Measurements from ENCODE around the gene UCN2.
"Not testable (repeated sequence)": the region's sequence is repeated elsewhere in the genome, so short reads cannot be mapped to it uniquely, and the experiment has no call there.

UCN2 gene

DNA sequence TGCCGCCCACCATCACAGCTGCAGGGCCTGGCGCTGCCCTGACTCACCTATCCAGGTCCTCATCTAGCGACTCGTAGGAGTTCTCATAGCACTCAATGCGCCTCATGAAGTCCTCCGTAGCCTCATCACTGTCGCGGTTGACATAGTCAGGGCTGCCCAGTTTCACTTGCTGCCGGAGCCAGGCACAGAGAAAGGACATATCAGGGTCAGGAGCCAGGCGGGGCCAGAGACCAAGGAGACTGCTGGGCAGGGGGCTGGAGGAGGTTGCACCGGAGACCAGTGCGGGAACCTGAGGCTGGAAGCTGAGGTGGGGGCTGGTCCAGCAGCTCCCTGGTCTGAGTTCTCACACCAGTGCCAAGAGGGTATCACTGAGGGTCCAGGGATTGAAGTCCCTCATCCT, 25.1 kb downstream of the UCN2 start:
- DNase-seq (ENCODE audit: low spot score): no peak

DNA sequence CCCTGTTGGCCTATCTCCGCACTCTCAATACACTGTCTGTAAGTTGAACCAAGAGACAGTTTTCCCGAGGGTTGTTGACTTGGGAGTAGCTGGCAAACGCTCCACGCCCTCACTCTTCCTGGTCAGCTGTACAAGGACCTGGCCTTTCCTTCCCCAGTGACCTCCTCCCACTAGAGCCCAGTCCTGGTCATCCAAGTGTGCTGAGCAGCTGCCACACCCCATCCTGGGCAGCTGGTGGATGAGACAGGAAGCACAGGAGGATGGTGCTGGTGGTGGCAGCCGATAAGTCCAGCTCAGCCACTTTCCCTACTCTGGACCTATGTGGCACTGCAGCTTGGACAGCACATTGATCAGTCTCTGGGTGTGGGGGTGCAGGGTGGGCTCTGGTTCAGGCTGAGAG, 26.8 kb downstream of the UCN2 start:
- DNase-seq (ENCODE audit: low spot score): no peak

DNA sequence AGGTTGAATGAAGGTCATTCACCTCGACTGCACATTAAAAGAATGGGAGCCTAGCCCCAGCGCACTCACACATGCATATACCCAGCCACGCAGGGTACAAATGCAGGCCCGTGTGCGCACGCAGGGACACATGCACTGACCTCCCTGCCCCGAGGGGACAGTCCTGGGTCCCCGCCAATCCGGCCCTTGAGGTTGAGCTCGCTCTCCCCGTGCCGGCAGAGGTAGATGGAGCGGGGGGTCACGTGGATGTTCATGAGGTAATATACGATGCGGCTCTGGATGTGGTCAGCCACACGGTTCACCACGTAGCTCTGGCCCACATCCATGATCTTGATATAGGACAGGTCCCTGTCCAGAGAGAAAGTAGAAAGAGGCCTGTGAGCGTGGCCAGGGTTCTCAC, 27.5 kb downstream of the UCN2 start:
- no peak for DNase-seq (ENCODE audit: low spot score)

DNA sequence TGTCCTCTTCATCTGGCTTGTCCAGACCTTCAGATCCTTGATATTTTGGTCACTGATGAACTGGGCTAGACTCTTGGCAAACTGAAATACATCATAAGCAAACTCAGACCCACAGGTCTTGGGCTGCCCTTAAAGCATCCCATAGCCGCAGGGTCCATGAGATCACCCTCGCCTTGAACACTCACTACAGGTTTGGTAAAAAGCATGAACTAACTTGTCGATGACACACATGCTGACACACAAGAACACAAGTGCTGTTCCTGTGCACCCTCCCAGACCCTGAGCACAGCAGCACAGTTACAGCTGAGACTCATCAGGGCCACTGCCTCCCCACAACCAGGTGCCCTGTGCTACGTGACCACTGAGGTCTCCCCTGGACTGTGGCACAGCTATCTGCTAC, 28.0 kb downstream of the UCN2 start:
- DNase-seq (ENCODE audit: low spot score): no peak

DNA sequence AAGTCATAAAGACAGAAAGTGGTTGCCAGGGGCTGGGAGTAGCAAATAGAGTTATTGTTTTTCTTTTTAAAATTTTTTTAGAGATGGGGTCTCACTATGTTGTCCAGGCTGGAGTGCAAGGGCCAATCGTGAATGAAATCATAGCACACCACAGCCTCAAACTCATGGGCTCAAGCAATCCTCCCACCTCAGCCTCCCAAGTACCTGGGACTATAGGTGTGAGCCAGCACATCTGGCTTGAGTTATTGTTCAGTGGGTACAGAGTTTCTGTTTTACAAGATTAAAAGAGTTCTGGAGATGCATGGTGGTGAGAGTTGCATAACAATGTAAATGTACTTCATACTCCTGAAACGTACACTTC, 30.6 kb downstream of the UCN2 start:
- DNase-seq (ENCODE audit: low spot score): no peak

DNA sequence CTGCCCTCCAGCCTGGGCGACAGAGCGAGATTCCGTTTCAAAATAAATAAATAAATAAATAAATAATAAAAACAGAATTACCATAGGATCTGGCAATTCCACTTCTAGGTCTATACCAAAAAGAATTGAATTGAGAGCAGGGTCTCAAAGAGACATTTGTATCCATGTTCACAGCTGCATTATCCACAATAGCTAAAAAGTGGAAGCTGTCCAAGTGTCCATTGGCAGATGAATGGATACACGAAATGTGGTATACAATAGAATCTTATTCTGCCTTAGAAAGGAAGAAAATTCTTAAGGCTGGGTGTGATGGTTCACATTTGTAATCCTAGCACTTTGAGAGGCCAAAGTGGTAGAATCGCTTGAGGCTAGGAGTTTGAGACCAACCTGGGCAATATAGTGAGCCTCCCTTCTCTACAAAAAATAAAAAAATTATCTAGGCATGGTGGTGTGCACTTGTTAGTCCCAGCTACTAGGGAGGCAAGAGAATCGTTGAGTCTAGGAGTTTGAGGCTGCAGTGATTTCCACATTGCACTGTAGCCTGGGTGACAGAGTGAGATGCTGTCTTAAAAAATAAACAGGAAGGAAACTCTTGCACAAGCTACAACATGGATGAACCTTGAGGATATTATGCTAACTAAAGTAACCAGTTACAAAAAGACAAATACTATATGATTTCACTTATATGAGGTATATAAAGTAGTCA, 31.2 kb downstream of the UCN2 start:
- DNase-seq (ENCODE audit: low spot score): no peak

DNA sequence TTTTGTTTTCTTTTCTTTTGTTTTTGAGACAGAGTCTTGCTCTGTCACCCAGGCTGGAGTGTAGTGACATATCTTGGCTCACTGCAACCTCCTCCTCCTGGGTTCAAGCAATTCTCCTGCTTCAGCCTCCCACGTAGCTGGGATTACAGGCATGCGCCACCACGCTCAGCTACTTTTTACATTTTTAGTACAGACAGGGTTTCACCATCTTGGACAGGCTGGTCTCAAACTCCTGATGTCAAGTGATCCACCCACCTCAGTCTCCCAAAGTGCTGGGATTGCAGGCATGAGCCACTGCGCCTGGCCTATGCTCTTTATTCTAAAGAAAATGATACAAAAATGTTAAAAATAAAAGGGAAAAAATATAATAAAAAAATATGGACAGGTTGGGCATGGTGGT, 32.9 kb downstream of the UCN2 start:
- not testable (repeated sequence) for DNase-seq (ENCODE audit: low spot score)

DNA sequence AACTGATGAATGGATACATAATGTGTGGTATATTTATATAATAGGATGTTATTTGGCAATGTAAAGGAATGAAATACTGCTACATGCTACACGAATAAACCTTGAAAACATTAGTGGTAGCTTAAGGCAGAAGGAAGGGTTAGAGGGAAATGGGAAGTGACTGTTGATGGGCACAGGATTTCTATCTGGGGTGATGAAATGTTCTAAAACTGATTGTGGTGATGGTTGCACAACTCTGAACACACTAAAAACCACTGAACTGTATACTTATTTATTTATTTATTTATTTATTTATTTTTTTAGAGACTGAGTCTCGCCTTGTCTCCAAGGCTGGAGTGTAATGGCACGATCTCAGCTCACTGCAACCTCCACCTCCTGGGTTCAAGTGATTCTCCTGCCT, 34.8 kb downstream of the UCN2 start:
- no peak for DNase-seq (ENCODE audit: low spot score)

DNA sequence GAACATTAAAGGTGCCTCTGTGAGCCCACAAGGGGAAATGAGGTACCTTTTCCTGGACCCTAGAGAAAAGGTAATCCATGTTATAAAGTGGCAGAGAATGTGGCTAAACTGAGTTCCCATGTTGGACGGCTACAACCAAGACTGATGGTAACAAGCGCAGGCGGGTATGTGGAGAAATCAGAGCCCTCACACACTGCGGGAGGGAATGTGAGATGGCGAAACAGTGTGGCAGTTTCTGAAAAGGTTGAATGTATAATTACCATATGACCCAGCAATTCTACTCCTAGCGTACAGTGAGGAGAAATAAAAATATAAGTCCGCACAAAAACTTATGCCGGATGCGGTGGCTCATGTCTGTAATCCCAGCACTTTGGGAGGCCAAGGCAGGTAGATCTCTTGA, 35.5 kb downstream of the UCN2 start:
- DNase-seq (ENCODE audit: low spot score): no peak

DNA sequence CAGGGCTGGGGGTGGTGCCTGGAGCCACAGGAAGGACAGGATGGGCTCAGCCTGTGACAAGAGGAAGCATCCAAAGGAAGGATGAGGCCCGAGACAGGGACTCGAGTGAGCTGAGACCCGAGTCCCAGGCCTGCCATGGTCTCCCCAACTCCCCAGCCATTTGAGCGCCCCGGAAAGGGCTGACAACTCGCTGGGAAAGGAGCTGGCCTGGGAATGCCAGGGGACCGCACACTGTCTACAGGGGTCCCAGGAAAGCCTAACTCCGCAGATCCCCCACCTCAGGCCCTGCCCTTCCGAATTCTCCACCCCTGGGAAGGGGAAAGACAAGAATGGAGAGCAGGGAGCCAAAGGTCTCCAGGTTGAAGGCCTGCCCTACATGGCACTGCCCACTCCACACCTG, 38.6 kb downstream of the UCN2 start:
- DNase-seq (ENCODE audit: low spot score): no peak

DNA sequence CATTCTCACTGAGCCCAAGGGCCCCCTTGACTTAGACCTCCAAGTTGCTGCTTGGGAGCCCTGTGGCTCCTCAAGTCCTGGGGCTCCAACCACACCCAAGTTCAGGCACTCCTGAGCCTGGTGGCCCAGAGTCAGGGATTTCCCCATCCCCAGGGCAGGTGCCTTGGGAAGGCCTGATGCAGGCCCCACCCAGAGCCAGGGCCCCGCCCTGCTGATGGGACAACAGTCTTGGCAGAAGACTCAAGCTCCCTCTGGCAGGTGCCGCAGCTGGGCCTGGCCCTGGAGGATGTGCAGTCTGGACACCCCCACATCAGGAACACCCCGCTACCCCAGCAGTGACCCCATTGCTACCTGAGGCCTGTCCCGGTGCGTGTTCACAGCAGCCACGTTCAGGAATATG, 41.9 kb downstream of the UCN2 start:
- no peak for DNase-seq (ENCODE audit: low spot score)

DNA sequence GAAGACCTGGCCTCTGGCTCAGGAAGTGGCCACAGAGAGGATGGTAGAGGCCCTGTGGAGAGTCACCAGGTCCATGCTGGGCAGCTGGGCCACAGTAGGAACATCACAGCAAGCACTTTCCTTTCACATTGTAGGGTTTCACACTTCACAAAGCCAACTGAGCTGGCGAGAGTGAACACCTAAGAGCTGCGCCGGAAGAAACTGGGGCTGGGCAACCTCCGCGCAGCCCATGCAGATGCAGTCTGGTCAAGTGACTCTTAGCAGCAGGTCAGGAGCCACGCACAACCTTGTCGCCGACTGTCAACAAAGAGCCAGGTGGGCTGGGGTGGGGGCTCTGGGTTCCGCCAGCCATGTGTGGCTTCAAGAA, 44.3 kb downstream of the UCN2 start:
- no peak for DNase-seq (ENCODE audit: low spot score)

DNA sequence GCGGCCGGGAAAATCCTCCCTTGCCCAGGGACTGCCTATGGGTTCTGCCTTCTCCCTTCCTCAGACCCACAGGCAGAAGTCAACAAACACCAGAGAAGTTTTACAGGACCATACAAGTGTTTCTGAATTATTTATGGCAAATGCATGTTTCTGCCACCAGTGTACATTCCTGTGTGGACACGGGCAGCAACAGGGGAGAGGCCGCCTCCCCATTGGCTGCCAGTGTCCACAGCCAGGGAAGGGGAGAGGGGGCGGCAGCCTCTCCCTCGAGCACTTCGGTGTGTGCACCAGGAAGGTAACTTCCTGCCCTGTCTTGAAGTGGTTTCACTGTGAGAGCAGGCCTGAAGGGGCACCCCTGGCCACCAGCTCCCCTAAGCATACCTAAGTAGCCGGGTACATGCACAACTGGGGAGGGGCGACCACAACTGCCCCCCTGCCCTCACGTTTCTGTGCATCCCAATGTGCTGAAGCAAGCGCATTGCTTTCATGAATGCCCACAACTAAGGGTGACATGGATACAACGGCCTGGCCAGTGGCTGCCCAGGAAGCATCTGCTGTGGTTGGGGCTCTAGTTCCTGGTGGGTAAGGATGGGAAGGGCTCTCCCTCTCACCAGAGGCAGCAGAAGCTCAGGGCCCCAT, 44.8 kb downstream of the UCN2 start:
- no peak for DNase-seq (ENCODE audit: low spot score)

DNA sequence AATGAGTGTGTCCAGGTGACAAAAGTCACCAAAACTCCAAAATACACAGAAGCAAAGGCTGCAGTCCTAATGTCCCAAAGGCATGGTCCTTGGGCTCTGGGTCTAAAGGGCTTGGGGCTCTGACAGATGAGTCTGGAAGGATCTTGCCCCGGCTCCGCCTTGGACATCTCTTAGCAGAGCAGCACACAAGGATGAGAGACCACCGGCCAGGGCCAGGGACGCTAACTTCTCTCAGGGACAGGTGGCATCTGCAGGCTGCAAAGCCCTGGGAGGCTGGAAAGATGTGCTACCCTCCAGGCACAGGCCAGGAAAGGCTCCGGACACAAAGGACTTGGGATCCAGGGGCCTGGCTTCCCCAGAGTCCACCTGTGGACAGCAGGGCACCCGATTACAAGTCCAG, 45.5 kb downstream of the UCN2 start:
- no peak for DNase-seq (ENCODE audit: low spot score)

DNA sequence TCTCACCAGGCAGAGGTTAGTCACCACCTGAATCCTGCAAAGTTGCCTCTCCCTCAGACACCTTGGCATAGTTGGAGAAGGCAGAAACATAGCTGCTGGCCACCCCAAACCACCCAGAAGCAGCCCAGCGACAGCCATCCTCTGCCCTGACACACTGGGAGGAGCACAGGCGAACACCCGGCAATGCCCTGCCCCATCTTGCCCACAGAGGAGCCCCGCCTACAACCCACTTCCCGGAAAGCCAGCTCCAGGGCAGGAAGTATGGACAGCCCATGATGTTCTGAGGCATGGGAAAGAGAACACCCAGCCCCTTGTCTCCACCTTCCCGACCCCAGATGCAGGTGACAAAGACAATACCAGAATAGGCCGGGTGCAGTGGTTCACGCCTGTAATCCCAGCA, 47.0 kb downstream of the UCN2 start:
- DNase-seq (ENCODE audit: low spot score): no peak

DNA sequence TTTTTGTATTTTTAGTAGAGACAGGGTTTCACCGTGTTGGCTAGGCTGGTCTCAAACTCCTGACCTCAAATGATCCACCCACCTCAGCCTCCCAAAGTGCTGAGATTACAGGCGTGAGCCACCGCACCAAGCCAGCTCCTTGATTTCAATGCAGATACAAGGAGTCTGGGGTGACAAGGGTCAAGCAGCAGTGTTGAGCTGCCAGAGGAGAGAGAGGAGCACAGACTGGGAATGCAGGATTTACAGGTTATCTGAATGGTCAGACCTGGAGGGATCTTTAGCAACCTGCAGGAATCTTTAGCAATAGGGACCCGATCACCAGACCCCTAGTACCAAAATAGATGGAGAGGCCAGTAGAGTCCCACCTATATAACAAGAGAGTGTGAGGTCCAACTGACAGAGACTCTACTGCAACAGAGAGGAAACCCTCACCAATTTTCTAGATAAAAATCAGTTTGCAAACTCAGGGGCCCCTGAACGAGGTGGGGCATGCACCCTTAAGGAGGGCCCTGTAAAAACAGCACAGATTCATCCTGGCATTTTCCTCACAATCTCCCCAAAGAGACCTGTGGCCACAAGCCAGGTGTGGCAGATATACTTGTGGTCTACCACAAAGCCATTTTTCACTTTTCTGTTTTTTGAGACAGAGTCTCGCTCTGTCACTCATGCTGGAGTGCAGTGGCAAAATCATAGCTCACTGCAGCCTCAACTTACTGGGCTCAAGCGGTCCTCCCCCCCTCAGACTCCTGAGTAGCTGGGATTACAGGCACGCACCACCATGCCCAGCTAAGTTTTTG, 49.0 kb downstream of the UCN2 start:
- no peak for DNase-seq (ENCODE audit: low spot score)

Small RNA genes lying within 50 kb of the gene (small RNA-seq; reads per million reads assigned to genes)
- 0 reads per million in 2 experiments for gene MIR6823

Measured in SK-N-DZ (cell line).